ENCODE results near the gene GSN. TPM values are rescaled to one million over a fixed set of nuclear protein-coding genes. Genes with fewer than 3 reads are reported as not detected.
A peak's percentile ranks its signal among the peaks of the same experiment; 100 is the strongest.

GSN gene
- total and polyA plus RNA-seq, 11 donors: 379 to 2,088 (median 689) TPM

DNA sequence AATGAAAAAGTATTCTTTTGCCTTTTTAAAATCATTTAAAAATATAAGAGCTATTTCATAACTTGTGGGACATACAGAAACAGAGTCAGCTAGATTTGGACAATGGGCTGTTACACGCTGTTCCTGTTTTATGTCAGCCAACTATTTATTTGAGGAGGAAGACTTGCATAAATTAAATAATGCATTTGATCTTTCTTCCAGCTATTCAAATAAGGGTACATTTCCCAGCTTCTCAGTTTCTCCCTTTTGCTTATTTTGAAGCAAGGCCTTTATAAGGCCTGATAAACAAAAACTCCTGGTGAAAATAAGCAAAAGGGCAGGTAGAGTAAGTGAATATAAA, 95.6 kb downstream of the GSN start:
- intact Hi-C loops (cut with DNase I): no loop called here
- no peak for TF ChIP-seq POLR2A (IDR thresholded peaks at IDR 0.05)
- TF ChIP-seq, protein P1, sequence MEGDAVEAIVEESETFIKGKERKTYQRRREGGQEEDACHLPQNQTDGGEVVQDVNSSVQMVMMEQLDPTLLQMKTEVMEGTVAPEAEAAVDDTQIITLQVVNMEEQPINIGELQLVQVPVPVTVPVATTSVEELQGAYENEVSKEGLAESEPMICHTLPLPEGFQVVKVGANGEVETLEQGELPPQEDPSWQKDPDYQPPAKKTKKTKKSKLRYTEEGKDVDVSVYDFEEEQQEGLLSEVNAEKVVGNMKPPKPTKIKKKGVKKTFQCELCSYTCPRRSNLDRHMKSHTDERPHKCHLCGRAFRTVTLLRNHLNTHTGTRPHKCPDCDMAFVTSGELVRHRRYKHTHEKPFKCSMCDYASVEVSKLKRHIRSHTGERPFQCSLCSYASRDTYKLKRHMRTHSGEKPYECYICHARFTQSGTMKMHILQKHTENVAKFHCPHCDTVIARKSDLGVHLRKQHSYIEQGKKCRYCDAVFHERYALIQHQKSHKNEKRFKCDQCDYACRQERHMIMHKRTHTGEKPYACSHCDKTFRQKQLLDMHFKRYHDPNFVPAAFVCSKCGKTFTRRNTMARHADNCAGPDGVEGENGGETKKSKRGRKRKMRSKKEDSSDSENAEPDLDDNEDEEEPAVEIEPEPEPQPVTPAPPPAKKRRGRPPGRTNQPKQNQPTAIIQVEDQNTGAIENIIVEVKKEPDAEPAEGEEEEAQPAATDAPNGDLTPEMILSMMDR (IDR thresholded peaks at IDR 0.05): no peak
- Histone ChIP-seq H3K4me1 (peaks cover 32 to 100% (median 94%) of the 10 kb centered on the region in 12 donors), H3K27me3 (no peaks in the 10 kb centered on the region), H3K27ac (peak overlapping the region; percentile 46 to 99 (median 96)), H3K36me3 (peaks cover 0 to 22% (median 15%) of the 10 kb centered on the region in 9 donors), H3K9me3 (no peaks in the 10 kb centered on the region), H3K4me3 (peak overlapping the region in 9 of 12 donors; percentile 3 to 88 (median 22))
- DNase-seq: no peak
- 5 to 31% (median 15%) methylated on average over 1 of the region's 1 CpG for WGBS, 4 donors
- ATAC-seq: peak in 1 of 4 donors; percentile 23

DNA sequence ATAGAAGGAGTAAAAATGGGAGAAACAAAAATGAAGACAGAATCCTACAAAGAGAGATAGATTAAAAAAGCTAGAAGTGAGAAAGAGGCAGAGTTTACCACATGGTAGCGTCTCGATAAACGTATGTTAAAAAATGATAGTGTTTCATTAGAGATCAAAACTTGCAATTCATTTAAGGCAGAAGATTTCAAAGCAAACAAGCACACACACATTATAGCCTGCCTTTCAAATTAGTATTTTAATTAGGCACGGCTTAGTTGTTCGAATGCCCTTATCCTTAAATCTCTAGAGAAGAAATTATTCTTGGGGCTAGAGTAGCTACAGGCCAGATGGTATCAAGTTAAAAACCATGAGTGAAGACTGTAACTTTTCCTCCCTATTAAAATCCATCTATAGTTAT, 96.1 kb downstream of the GSN start:
- Histone ChIP-seq H3K4me1 (peaks cover 32 to 99% (median 90%) of the 10 kb centered on the region in 12 donors), H3K36me3 (peaks cover 0 to 22% (median 14%) of the 10 kb centered on the region in 9 donors), H3K9me3 (no peaks in the 10 kb centered on the region), H3K27ac (peak overlapping the region; percentile 46 to 99 (median 96)), H3K4me3 (peak overlapping the region in 9 of 12 donors; percentile 3 to 88 (median 22)), H3K27me3 (no peaks in the 10 kb centered on the region)
- DNase-seq (no peak), ATAC-seq (no peak)
- no peak for TF ChIP-seq POLR2A (IDR thresholded peaks at IDR 0.05)
- TF ChIP-seq, protein P1 (IDR thresholded peaks at IDR 0.05): no peak
- intact Hi-C loops (cut with DNase I): no loop called here
- WGBS, 4 donors: 34 to 49% (median 37%) methylated on average over 5 of the region's 5 CpGs

DNA sequence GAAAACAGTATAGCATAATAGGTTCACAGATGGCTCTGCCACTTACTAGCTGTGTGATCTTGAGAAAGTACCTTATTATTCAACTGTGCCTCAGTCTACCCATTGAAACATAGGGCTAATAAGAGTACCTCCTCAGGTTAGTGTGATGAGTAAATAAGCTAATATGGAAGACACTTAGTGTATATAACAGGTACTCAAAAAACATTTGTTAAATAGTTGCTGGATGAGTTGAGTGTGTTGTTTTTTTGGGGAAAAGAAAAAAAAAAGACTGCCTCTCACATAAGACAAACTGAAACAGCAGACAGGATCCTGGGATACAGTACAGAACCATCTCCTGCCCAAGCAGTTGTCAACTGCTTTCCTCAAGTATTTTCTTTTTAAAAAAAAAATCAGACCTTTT, 96.9 kb downstream of the GSN start:
- TF ChIP-seq, protein P1 (IDR thresholded peaks at IDR 0.05): no peak
- TF ChIP-seq POLR2A (IDR thresholded peaks at IDR 0.05): no peak
- peak overlapping the region in 11 of 12 donors; percentile 46 to 99 (median 96) for H3K27ac ChIP-seq
- ATAC-seq (no peak), DNase-seq (no peak)
- intact Hi-C loops (cut with DNase I): no loop called here
- no peaks in the 10 kb centered on the region for H3K9me3 ChIP-seq
- peak overlapping the region in 8 of 12 donors; percentile 10 to 88 (median 49) for H3K4me3 ChIP-seq
- H3K4me1 ChIP-seq: peaks cover 32 to 91% (median 82%) of the 10 kb centered on the region in 12 donors
- no peaks in the 10 kb centered on the region for H3K27me3 ChIP-seq
- peaks cover 0 to 22% (median 14%) of the 10 kb centered on the region in 9 donors for H3K36me3 ChIP-seq

DNA sequence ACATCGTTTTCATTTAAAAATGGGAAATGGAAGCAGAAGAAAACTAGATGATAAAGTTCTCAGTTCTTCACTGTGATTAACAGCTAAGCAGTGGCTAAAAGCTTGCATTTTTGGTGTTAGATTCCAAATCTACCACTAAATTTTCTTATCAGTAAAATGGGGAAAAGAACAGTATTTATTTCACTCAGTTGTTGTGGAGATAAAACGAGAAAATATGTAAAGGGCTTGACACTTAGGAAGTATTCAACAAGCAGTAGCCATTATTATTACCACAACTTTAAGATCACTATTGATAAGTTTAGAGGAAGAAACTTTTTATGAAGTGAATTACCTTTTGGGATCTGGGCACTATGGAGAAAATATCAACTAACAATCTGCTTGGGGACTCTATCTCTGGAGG, 97.6 kb downstream of the GSN start:
- H3K36me3 ChIP-seq: peaks cover 0 to 22% (median 14%) of the 10 kb centered on the region in 9 donors
- TF ChIP-seq, protein P1 (IDR thresholded peaks at IDR 0.05): no peak
- TF ChIP-seq POLR2A (IDR thresholded peaks at IDR 0.05): no peak
- 33 to 45% (median 37%) methylated on average over 2 of the region's 2 CpGs for WGBS, 4 donors
- DNase-seq (no peak), ATAC-seq (no peak)
- no peaks in the 10 kb centered on the region for H3K9me3 ChIP-seq
- H3K4me3 ChIP-seq: peak overlapping the region in 8 of 12 donors; percentile 3 to 88 (median 71)
- H3K4me1 ChIP-seq: peaks cover 28 to 86% (median 77%) of the 10 kb centered on the region in 12 donors
- intact Hi-C loops (cut with DNase I): no loop called here
- peak overlapping the region in 11 of 12 donors; percentile 15 to 99 (median 96) for H3K27ac ChIP-seq
- no peaks in the 10 kb centered on the region for H3K27me3 ChIP-seq

All from heart left ventricle (tissue), 16 donors.